Uterus (tissue), 2 donors: Measurements from ENCODE around the gene P2RY14.

Source experiments
- POLR2A ChIP-seq, 2 donors: fragments of 450-650 bp; IDR thresholded peaks; one replicate each; pipeline ENCODE4 v1.6.1; 2016; ENCODE audit warnings: antibody characterized with exemption in 2 of 2, mild to moderate bottlenecking in 1 of 2, moderate library complexity in 1 of 2
- TF ChIP-seq, protein P1 (sequence below), 4 experiments: fragments of 200-600 bp in 2 of 4; fragments of 450-650 bp in 2 of 4; sonication (generic) in 2 of 4; IDR thresholded peaks; one replicate each; pipeline ENCODE4 v1.5.1; 2016 to 2019; ENCODE audit warnings: antibody characterized with exemption in 4 of 4, mild to moderate bottlenecking in 2 of 4, moderate library complexity in 1 of 4

- TF ChIP-seq, protein P1, sequence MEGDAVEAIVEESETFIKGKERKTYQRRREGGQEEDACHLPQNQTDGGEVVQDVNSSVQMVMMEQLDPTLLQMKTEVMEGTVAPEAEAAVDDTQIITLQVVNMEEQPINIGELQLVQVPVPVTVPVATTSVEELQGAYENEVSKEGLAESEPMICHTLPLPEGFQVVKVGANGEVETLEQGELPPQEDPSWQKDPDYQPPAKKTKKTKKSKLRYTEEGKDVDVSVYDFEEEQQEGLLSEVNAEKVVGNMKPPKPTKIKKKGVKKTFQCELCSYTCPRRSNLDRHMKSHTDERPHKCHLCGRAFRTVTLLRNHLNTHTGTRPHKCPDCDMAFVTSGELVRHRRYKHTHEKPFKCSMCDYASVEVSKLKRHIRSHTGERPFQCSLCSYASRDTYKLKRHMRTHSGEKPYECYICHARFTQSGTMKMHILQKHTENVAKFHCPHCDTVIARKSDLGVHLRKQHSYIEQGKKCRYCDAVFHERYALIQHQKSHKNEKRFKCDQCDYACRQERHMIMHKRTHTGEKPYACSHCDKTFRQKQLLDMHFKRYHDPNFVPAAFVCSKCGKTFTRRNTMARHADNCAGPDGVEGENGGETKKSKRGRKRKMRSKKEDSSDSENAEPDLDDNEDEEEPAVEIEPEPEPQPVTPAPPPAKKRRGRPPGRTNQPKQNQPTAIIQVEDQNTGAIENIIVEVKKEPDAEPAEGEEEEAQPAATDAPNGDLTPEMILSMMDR (IDR thresholded peaks at IDR 0.05), result peak; percentile 10 to 38 (median 18)
- TF ChIP-seq POLR2A (IDR thresholded peaks at IDR 0.05), result no peak
These were observed 12.3 kb upstream of the P2RY14 start for GRCh38 chr3:151290673-151291072.
